ENCODE results near the gene AKIRIN1.

AKIRIN1 gene

DNA sequence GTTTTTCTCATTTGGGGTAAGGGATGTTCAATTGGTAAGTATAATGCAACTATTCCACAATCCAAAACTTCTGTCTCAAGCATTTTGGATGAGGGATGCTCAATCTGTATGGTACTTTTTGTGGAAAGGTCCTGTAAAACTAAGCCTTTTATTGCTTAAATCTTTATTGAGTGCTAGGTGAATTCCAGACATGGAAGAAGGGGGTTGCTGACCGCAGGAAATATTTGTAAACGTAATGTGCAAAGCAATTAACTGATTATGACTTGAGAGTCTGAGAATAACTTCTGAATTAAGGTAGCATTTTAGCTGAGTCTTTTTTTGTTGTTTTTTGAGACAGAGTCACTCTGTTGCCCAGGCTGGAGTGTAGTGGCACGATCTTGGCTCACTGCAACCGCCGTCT is 3.1 kb downstream of the AKIRIN1 start:
- TF ChIP-seq, protein P1, sequence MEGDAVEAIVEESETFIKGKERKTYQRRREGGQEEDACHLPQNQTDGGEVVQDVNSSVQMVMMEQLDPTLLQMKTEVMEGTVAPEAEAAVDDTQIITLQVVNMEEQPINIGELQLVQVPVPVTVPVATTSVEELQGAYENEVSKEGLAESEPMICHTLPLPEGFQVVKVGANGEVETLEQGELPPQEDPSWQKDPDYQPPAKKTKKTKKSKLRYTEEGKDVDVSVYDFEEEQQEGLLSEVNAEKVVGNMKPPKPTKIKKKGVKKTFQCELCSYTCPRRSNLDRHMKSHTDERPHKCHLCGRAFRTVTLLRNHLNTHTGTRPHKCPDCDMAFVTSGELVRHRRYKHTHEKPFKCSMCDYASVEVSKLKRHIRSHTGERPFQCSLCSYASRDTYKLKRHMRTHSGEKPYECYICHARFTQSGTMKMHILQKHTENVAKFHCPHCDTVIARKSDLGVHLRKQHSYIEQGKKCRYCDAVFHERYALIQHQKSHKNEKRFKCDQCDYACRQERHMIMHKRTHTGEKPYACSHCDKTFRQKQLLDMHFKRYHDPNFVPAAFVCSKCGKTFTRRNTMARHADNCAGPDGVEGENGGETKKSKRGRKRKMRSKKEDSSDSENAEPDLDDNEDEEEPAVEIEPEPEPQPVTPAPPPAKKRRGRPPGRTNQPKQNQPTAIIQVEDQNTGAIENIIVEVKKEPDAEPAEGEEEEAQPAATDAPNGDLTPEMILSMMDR (IDR thresholded peaks at IDR 0.05), result no peak
- no peak overlapping the region for H3K9ac ChIP-seq
- peaks cover 11% of the 10 kb centered on the region for H3K4me1 ChIP-seq
- H3K36me3 ChIP-seq (ENCODE audit: control insufficient read depth, insufficient read depth, low read length), result no peaks in the 10 kb centered on the region
- peaks cover 15% of the 10 kb centered on the region for H3K79me2 ChIP-seq
- no peak overlapping the region for H3K4me2 ChIP-seq (ENCODE audit: low read length)
- no peak overlapping the region for H3K27ac ChIP-seq
- no peaks in the 10 kb centered on the region for H3K27me3 ChIP-seq (ENCODE audit: control insufficient read depth, insufficient read depth, low read length)
- H2AFZ ChIP-seq, result no peak overlapping the region
- H3K4me3 ChIP-seq (ENCODE audit: low read depth, low read length), result no peak overlapping the region
- no peaks in the 10 kb centered on the region for H3K9me3 ChIP-seq (ENCODE audit: control insufficient read depth, low read length)

DNA sequence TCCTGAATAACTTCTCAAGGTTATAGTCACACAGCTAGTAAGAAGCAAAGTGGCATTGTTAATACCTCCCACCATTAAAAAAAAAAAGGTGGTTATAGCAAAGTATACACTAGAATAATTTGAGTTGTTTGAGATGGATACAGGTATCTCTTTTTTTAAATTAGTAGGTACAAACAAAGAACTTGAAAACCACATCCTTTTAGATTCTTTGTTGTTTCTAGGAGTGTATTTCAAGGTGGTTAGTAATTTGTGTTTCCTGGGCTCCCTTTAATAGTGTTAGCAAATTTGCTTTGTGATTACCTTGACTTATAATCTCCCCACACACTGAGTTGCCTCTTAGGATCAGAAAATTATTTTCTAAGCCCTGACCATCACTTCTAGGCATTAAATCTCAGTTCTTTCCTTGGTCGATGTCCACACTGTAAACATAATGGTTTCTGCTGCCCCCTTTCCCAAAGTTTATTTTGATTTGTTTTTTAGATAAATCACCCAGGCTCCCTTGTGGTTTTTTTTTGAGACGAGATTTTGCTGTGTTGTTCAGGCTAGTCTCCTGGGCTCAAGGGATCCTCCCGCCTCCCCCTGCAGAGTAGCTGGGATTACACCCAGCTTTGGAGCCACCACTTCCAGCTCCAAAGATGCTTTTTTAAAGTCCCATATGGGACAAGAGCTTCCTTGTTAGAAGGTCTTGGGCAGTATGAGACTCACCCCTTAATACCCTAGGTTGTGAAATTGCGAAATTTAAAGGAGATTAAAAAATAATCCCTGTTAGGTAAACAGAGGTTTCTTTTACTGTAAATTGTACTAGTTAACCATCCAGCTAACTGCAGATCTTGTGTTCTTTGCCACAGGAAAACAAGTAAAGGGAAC is 6.2 kb downstream of the AKIRIN1 start:
- Histone ChIP-seq H3K27ac (no peak overlapping the region), H3K4me3 (ENCODE audit: low read depth, low read length) (no peak overlapping the region), H2AFZ (no peak overlapping the region), H3K27me3 (ENCODE audit: control insufficient read depth, insufficient read depth, low read length) (no peaks in the 10 kb centered on the region), H3K4me2 (ENCODE audit: low read length) (peak overlapping the region; percentile 21), H3K36me3 (ENCODE audit: control insufficient read depth, insufficient read depth, low read length) (no peaks in the 10 kb centered on the region), H3K79me2 (peaks cover 15% of the 10 kb centered on the region), H3K4me1 (peaks cover 7% of the 10 kb centered on the region), H3K9ac (no peak overlapping the region), H3K9me3 (ENCODE audit: control insufficient read depth, low read length) (no peaks in the 10 kb centered on the region)
- TF ChIP-seq, protein P1 (IDR thresholded peaks at IDR 0.05), result no peak

DNA sequence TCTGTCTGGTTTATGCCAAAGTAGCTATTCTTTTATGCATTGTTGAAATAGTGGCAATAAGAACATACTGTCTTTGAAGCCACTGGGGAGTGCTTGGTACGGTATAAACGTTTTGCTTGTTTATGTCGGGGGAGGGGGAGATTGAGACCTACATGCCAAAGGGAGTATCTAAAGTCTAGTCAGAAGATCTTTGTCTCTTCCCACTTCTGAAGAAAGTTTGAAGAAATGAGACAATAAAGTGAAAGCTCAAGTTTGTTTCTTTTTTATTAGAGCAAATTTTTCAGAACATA is 6.8 kb downstream of the AKIRIN1 start:
- Histone ChIP-seq H3K36me3 (ENCODE audit: control insufficient read depth, insufficient read depth, low read length) (no peaks in the 10 kb centered on the region), H3K9me3 (ENCODE audit: control insufficient read depth, low read length) (no peaks in the 10 kb centered on the region)

DNA sequence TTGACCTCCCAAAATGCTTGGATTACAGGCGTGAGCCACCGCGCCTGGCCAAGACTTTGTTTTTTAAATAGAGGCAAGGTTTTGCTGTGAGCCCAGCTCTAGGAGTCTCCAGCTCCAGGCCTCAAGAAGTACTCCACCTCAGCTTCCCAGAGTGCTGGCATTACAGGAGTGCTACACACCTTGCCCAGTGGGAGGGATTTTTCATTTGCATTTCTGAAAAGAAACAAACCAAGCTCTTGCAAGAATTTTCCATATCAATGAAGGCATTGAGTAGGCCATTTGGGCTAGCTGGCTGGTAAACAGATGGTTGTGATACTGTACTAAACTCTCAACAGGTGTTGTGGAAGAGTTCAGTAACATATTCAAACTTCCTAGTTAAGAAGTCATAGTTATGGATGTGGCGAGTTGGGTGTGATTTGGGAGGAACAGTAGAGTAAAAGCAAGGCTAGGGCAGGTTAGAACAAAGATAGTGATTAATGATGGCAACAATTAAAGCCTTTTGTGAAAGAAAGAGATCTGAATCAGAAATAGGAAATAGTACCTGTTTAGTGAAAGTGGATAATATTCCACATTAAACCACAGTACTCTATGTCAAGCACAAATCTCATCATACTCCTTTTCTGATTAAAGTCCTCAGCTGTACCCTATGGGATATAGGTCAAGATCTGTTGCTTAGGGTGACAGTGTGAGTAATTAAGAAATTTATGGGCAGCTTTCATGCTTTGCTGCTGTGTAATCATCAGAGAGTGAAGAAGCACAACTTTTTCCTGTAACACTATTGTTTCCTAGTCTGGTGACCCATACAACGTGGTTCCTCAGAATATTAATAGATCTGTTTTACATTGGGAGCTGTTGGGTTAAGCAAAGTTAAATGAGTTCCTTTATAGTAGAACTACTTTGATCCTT is 10.7 kb downstream of the AKIRIN1 start:
- H3K36me3 ChIP-seq (ENCODE audit: control insufficient read depth, insufficient read depth, low read length), result no peaks in the 10 kb centered on the region
- TF ChIP-seq, protein P1 (IDR thresholded peaks at IDR 0.05), result no peak
- no peak overlapping the region for H3K4me2 ChIP-seq (ENCODE audit: low read length)
- H3K79me2 ChIP-seq, result no peaks in the 10 kb centered on the region
- H3K9me3 ChIP-seq (ENCODE audit: control insufficient read depth, low read length), result no peaks in the 10 kb centered on the region
- H3K4me1 ChIP-seq, result peaks cover 5% of the 10 kb centered on the region
- no peak overlapping the region for H3K27ac ChIP-seq
- H3K4me3 ChIP-seq (ENCODE audit: low read depth, low read length), result no peak overlapping the region
- no peak overlapping the region for H2AFZ ChIP-seq
- no peaks in the 10 kb centered on the region for H3K27me3 ChIP-seq (ENCODE audit: control insufficient read depth, insufficient read depth, low read length)
- H3K9ac ChIP-seq, result no peak overlapping the region

More for the DNA sequence above, 6.8 kb downstream of the AKIRIN1 start:
- H3K79me2 ChIP-seq, result peaks cover 11% of the 10 kb centered on the region
- no peak overlapping the region for H2AFZ ChIP-seq
- no peaks in the 10 kb centered on the region for H3K27me3 ChIP-seq (ENCODE audit: control insufficient read depth, insufficient read depth, low read length)
- H3K4me1 ChIP-seq, result peaks cover 7% of the 10 kb centered on the region
- H3K9ac ChIP-seq, result no peak overlapping the region
- H3K4me3 ChIP-seq (ENCODE audit: low read depth, low read length), result no peak overlapping the region
- TF ChIP-seq, protein P1 (IDR thresholded peaks at IDR 0.05), result no peak
- H3K27ac ChIP-seq, result no peak overlapping the region
- peak overlapping the region; percentile 21 for H3K4me2 ChIP-seq (ENCODE audit: low read length)
